OCI-LY1 (cell line): ENCODE data around the gene LGR4.

Experiments used
- CTCF ChIP-seq: fragments of 200-600 bp; sonication (generic), shearing (Covaris generic); IDR thresholded peaks from 2 replicates; pipeline ENCODE4 v1.5.1; 2017; ENCODE audit warnings: mild to moderate bottlenecking, antibody characterized with exemption, low read length, moderate library complexity, mixed read lengths
- EZH2 ChIP-seq: fragments of 200-600 bp; sonication (generic), shearing (Covaris generic); IDR thresholded peaks from 2 replicates; pipeline ENCODE4 v1.8.0; 2017; ENCODE audit warnings: borderline replicate concordance, mixed run types, mild to moderate bottlenecking, antibody characterized with exemption, low read length, moderate library complexity, mixed read lengths

DNA sequence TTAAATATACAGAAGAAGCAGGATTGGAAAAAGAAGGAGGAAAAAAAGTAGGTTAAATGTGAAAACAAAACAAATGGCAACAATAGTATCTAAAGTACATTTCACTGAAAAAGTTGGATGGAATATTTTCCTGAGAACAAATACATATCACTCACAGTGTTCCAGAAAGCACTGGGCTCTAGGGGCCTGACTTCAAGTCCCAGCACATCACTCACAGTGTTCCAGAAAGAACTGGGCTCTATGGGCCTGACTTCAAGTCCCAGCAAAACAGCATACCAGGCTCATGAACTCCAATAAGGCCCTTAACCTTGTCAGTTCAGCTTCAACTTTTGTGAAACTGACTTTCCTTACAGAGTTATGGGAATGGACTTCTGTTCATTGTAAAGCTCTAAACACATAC is 63.5 kb downstream of the LGR4 start:
- TF ChIP-seq EZH2 (no peak), CTCF (no peak)
